GM18867 (cell line): ENCODE data around the gene GIPC1.
"Not testable (repeated sequence)": the region's sequence is repeated elsewhere in the genome, so short reads cannot be mapped to it uniquely, and the experiment has no call there.

Source experiments
- ATAC-seq: cut with Tn5 transposase; IDR thresholded peaks from one replicate; pipeline ENCODE4 v1.9.1; 2021; ENCODE audit warnings: mild to moderate bottlenecking, moderate library complexity; ENCODE audit not compliant: unreplicated experiment

Gene GIPC1

GRCh38 chr19:14496029-14496833 is at the start of gene GIPC1:
GIPC1 (minus strand) TSS chr19:14496127; CDS start chr19:14482976, 13,151 bp downstream.
- peak; percentile 83 for ATAC-seq

- no peak for ATAC-seq
Observed at GRCh38 chr19:14545716-14546082, 49.8 kb upstream of the GIPC1 start.

GRCh38 chr19:14544977-14545715 is 49.2 kb upstream of the GIPC1 start:
- no peak for ATAC-seq

GRCh38 chr19:14544047-14544446 is 48.1 kb upstream of the GIPC1 start:
- no peak for ATAC-seq

GRCh38 chr19:14542711-14543328 is 46.9 kb upstream of the GIPC1 start:
- ATAC-seq = no peak

- ATAC-seq = not testable (repeated sequence)
Observed at GRCh38 chr19:14541979-14542378, 46.1 kb upstream of the GIPC1 start.

GRCh38 chr19:14540741-14541525 is 45.0 kb upstream of the GIPC1 start:
- no peak for ATAC-seq

- ATAC-seq = no peak
Observed at GRCh38 chr19:14536926-14537692, 41.2 kb upstream of the GIPC1 start.

GRCh38 chr19:14533450-14533849 is 37.5 kb upstream of the GIPC1 start:
- no peak for ATAC-seq

- no peak for ATAC-seq
Observed at GRCh38 chr19:14530506-14530905, 34.6 kb upstream of the GIPC1 start.

- no peak for ATAC-seq
Observed at GRCh38 chr19:14530005-14530348, 34.0 kb upstream of the GIPC1 start.

- peak; percentile 92 for ATAC-seq
Observed at GRCh38 chr19:14529254-14530004, 33.5 kb upstream of the GIPC1 start, which contains the start of gene TECR. TECR (plus strand) TSS chr19:14529594; CDS start chr19:14529697, 103 bp downstream.

- ATAC-seq = no peak
Observed at GRCh38 chr19:14528419-14529253, 32.7 kb upstream of the GIPC1 start.

- ATAC-seq = no peak
Observed at GRCh38 chr19:14526423-14526822, 30.5 kb upstream of the GIPC1 start.

GRCh38 chr19:14525729-14526128 is 29.8 kb upstream of the GIPC1 start:
- no peak for ATAC-seq

GRCh38 chr19:14520543-14520942 is 24.6 kb upstream of the GIPC1 start:
- ATAC-seq = no peak

- no peak for ATAC-seq
Observed at GRCh38 chr19:14519860-14520407, 24.0 kb upstream of the GIPC1 start.

GRCh38 chr19:14519245-14519859 is 23.4 kb upstream of the GIPC1 start:
- no peak for ATAC-seq
